Pons (tissue), 1 donor: ENCODE data around the gene CBFA2T3.
"Not testable (repeated sequence)": the region's sequence is repeated elsewhere in the genome, so short reads cannot be mapped to it uniquely, and the experiment has no call there.

ENCODE experiments used
- DNase-seq: peaks from one replicate; pipeline ENCODE4 v3.0.0-alpha.2; 2016; ENCODE audit warnings: low spot score

CBFA2T3 gene

DNA sequence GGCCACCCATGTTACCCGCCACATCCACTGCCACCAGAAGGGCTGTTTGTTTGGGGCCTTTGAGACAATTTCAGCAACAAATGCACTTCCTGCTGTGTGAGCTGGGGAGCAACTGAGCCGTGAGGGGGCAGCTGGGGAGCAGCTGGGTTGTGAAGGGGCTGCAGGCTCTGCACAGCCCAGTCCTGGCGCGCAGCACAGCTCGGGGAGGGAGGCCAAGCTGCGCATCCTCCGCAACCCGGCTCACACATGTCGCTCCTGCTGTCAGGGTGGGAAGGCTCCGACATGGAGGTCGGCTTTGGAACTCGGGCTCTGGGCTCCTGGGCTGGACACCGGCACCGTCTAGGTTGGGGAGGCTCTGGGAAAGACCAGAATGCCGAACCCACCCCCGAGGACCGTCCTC lies 53.6 kb downstream of the CBFA2T3 start:
- no peak for DNase-seq

DNA sequence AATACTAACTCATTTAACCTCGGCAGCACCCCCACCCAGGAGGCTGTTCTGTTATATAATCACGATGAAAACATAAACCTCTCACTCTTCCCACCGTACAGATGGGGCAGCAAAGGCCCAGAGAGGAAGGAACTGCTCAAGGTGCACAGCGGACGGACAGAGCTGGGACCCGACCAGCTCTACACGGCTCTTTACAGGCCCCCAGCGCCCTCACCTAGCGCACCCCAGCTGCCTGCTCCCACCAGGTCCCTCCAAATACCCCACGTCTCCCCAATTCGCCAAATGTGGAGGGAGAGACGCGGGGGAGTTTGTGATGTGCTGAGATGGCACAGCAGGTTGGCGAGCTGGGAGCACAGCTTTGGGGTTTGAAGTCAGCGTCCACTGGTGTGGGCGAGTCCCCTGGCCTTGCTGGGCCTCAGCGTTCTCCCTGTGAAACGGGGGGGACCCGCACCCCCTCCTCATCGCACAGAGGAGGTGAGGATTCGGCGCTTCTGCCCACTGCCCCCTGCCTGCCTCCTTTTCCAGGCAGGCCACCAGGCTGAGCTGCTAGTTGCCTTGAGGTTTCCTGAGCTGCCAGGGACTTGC lies 54.1 kb downstream of the CBFA2T3 start:
- no peak for DNase-seq

DNA sequence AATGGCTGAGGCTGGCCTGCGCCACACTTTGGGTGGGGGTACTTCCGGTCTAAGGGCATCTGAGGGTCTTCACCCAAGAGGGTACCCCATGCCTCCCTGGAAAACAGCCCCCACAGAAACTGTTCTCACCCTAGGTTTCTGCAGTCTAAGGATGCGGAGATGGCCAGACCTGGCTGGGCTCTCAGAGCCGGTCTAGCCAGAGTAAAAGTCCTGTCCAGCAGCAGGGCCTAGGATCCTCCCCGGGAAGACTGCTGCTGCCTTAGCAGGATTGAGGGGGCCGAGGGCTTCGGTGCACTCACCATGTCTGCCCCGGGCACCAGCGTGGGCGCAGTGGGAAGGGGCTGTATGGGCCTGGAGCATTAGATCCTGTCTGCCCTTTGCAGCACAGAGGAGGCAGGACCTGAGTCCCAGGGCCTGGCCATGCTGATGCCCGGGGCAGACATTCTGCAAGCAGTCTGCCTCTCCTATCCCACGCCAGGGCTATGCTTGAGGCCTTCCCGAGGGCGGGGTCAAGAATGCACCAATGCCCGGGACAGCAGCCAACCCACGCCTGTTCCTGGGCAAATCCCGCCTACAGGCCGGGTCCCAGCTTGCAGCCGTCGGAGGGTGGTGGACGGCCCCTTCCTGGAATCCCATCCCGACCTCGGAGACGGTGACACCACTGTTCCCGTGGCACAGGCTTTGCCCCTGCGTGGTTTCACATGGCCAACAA lies 54.7 kb downstream of the CBFA2T3 start:
- no peak for DNase-seq

DNA sequence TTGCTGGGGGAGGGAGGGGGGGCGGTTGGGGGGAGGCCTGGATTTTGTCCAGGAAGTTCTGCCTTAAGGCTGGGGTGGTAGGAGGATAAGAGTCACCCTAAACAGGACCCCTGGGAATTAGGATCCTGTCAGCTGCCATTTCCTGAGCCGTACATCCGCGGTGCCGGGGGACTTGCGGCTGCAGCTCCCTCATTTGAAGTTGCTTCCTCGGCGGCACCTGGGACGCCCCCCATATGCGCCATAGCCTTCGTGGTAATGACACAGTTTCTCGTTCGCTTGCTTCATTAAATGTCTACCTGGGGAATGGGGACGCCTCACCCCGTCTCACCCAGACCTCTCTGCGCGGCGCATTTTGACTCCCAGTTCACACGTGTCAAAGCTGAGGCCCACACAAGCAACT lies 55.4 kb downstream of the CBFA2T3 start:
- DNase-seq = no peak

DNA sequence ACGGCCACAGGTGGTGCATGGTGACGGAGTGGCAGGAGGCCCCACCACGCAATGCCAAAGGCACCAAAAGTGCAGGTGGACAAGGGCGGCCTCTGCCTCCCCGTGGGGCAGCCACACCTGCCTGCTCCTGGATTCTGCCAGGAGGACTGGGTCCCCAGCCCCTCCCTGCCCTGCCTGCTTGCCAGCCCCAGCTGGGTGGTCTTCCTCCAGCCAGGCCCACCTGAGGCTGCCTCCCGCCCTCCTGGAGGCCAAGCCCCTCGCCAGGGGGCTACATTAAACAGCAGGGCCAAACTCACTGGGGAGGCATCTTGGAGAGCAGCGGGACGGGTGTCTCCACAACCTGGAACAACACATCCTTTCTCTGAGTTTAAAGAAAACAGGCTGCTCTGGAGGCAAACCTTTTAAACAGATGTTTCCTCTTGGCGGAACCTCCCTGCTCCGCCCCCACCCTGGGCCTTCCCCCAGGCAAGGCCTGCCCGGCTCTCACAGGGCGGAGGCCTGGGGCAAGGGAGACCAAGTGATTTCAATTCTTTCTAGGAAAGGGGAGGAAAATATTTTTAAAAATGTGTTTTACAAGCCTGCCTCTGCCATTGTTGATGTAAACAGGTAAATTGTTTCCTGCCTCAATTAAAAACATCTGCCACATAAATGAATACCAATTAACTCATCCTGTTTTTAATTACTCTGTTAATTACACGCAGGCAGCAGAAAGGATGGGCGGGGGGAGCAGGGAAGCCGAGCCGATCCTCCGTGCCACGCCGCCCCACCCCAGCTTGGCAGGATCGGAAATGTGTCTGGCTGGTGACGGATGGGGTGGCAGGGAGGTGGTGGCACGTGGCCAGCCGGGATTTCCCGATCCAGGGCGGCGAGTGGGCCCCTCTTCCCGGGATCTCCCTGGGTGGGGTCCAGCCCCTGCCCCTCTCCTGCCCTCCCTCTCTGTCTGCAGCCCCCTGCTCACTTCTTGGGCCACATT lies 56.1 kb downstream of the CBFA2T3 start:
- no peak for DNase-seq

DNA sequence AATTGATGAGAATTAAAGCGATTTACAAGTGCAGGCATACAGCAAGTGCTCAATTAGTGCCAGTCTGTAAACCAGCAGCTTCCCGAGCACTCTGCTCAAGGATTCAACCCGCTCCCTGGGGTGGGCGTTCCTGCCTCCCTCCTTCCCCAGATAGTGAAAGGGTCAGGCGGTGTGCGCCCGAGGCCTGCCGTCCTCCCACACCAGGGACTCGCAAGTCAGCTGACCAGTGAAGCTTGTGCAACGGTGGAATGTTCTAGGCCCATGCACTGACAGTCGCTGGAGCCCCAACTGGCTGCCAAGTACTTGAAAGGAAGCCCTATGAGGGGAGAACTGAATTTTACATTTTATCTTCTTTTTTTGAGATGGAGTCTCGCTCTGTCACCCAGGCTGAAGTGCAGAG lies 57.1 kb downstream of the CBFA2T3 start:
- DNase-seq = no peak

DNA sequence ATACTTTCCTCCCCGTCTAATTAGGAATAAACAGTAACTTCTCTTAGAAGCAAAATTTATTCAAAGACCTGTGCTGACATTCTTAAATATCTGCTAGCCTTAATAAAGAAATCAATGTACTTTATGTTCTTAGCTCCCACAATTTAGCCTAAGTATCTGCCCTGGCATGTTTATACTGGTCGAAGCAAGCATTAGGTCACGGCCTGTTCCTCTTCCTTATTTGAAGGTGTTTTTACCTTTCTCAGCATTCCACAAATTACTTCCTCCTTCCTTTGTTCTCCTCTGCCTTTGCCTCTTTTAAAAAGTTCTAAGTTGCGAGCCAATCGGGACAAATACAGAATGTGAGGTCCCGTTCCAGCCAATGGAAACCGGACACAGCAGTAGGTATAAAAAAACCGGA lies 58.1 kb downstream of the CBFA2T3 start:
- not testable (repeated sequence) for DNase-seq

DNA sequence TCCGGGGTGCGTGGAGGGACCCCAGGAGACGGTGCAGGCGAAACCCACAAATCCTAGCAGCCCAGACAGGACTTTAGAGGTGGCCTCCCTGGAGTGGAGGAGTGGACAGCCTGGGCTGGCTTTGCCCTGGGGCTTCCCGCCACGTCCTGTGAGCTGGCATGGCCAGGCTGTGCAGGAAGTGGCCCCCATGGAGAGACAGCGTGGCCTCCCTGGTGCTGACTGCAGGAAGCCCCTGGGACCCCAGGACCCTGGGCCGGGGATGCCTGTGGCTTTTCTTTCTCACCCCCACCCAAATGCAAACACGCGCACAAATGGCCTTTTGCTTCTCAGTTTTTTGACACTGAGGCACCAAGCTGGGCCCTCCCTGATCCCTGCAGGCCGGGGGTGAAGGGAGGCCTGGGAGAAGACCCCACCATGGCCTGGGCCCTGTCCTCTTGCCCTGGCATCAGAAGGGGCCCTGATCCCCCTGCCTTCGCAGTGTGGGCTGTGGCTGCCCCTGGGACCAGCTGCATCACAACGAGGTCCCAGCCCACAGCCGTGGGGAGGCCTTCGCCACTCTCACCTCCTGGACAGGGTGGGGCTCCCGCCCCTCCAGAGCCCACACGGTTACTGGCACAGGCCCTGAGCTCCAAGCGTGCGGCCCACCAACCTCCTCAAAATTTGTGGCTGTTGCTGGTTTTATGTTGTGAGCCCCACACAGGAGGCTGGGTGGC lies 58.9 kb downstream of the CBFA2T3 start:
- no peak for DNase-seq

DNA sequence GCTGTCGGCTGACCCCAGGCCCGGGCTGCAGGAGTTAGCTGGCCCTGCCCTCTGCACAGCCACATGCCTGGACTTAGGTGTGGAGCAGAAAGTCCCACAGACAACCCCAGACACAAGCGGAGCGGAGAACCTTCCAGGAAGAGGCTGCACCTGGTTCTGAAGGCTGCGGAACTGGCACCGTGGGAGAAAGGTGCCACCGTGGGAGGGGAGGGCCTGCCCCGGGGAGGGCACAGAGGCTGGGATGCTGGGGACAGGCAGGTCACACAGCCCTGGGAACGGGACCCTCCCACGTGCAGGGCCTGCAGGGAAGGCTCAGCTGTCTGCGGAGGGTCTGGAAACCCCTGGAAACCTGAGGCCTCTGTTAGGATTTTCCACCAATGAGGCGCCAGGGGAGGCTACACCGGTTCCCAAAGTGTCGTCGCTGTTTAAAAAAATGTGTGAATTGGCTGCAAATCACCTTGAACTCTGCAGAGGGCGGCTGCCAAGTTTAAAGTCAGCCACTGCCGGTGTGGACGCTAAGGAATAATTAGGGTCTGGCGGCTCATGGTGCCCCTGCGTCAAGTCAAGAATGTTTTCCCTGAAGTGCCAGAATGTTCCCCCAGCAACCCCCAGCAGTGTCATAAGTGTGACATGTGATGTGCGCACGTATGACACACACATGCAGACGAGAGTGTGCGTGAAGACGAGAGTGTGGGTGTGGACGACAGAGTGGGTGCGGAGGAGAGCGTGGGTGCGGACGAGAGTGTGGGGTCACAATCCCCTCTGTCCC lies 59.7 kb downstream of the CBFA2T3 start:
- no peak for DNase-seq

DNA sequence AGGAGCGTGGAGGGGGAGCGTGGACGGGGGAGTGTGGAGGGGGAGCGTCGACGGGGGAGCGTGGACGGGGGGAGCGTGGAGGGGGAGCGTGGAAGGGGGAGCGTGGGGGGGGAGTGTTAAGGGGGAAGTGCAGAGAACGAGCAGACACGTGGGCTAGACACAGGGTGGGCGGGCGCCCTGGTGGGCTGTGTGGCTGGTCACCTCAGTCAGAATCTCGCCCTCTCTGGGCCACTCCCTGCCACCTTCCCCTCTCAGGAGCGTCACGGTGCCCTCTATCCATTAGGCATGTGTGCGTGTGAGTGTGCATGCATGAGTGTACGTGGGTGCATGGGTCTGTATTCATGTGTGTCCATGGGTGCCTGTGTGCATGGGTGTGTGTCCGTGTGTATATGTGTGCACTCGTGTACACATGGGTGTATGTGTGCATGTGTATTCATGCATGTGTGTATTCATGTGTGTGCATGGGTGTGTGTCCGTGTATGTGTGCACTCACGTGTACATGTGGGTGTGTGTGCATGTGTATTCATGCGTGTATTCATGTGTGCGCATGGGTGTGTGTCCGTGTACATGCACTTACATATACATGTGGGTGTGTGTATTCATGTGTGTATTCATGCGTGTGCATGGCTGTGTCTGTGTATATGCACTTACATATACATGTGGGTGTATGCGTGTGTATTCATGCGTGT lies 61.2 kb downstream of the CBFA2T3 start:
- no peak for DNase-seq

DNA sequence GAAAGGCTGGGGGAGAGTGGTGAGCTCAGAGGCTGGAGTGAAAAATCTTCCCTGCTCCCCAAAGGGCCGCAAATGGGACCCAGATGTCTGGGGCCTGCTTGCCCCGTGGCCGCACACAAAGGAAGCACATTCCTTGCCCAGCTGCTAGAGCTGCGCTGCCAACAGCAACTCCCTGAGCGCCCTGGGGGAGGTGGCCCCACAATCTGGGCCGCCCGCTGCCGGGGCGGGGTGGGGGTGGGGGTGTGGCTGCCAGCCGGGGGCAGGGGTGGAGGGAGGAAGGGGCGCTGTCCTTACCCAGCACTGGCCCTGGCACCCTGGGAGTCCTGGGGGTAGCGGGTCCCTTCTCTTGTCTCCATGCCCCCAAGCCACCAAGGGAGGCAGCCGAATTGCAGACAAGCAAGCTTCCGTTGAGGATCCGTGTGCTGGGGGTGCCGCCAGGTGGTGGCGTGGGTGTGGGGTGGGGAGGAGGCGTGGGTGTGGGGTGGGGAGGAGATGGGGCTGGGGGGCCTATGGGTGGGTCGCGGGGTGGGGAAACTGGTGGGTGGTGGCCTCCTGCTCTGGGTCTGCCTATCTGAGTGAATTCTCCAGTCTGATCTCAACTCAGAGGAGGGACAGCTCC lies 62.1 kb downstream of the CBFA2T3 start:
- DNase-seq = no peak

DNA sequence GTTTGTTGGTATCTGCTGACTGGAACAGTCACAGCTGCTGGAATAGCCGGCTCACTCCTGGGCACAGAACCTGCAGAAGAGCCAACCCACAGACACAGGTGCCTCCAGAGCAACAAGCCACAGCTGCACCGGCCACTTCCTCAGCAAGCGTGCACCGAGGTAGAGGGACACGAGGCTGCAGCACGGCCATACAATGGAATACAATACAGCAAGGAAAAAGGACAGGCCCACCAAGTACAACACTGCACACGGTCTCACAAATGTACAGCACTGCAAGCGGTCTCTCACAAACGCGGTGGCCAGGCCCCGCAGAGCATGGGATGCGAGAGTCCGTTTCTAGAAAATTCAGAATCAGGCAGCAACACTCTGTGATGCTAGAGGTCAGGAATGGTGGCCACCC lies 63.1 kb downstream of the CBFA2T3 start:
- DNase-seq = no peak

DNA sequence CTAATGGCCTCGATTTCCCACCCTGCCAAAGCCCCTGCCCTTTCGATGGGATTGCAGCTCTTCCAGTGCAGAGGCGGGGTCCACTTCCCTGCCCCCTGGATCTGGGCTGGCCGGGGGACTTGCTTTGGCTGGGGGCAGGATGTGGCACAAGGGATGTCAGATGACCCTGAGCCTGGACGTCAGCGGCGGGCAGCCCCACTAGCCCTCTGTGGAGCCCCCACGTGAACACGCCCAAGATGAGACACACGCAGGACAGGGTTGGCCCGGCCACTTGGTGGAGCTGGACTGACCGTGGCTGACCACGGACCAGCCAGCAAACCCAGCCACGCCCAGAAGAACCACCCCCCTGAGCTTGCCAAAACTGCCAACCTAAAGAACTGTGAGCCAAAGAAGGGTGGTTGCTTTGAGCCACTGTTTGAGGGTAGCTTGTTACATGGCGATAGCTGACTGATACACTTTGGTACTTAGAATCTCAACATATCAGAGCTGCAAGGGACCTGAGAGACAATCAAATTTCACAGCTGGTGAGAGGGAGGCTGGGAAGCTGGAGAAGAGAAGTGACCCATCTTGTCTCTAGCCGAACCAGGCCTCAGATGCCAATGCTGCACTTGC lies 63.9 kb downstream of the CBFA2T3 start:
- no peak for DNase-seq

DNA sequence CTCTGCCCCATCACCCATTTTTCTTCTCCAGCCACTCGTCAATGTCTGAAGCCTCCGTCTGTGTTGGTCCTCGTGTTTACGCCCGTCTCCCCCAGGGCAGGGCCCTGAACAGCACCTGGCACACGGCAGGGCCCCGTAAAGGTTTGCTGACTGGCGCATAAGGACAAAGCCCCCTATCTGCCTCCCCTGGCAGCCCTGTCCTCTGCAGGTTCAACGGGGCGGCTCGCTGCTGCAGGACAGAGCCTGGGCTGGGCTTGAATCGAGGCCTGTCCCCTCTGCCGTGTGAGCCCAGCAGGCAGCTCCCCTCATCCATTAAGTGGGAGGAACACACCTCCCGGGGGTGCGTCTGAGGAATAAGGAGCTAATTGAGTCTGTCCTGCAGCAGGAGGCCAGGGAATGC lies 64.5 kb downstream of the CBFA2T3 start:
- no peak for DNase-seq

DNA sequence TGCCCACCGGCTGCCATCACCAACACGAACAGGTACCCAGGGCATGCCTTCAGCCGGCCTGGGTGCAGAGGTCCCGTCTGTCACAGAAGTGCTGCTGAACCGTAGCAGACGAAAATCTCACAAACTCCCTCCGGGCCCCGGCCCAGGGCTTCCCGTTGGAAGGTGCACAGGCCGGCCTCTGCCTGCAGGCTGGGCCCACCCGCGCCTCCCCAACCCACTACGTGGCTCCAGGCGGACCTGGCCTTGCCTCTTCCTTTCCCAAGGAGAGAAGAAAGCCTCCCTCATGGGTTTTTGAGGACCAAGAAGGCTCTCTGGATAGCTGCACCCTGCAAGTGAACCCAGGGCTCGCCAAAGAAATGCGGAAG lies 65.1 kb downstream of the CBFA2T3 start:
- DNase-seq = no peak

DNA sequence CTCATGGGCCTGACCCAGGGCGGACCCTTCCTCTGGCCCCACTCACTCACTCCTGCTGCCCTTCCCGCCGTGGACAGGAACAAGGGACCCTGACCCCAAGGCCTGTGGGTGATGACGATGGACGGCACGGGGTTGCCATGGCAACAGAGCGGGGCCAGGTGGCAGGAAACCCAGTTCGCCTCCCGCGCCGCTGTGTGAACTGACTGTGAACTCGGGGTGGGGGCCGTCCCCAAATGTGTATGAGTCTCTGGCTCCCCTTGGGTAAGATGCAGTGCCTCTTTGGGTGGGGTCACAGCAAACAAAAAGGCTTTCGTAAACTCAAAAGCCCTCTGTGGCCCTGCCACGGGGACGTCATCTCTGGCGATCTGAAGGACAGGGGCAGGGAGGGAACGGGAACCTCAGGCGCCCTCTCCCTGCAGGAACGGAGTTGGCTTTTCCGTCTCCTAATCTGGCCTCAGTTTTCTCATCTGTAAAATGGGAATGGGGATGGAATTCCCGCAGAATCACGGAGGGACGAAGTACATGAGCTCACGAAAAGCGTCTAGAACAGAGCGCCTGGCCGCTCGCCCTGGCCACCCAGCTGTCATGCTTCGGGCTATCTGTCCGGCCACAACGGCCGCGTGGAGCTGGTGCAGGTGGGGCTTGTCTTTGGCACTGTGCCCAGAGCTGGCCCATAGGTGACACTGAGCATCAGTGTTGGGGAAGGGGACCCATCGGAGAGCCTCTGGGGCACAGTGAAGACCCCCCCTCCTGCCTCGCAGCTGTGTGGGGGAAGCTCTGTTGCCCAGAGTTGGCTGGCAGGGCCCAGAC lies 65.7 kb downstream of the CBFA2T3 start:
- no peak for DNase-seq

DNA sequence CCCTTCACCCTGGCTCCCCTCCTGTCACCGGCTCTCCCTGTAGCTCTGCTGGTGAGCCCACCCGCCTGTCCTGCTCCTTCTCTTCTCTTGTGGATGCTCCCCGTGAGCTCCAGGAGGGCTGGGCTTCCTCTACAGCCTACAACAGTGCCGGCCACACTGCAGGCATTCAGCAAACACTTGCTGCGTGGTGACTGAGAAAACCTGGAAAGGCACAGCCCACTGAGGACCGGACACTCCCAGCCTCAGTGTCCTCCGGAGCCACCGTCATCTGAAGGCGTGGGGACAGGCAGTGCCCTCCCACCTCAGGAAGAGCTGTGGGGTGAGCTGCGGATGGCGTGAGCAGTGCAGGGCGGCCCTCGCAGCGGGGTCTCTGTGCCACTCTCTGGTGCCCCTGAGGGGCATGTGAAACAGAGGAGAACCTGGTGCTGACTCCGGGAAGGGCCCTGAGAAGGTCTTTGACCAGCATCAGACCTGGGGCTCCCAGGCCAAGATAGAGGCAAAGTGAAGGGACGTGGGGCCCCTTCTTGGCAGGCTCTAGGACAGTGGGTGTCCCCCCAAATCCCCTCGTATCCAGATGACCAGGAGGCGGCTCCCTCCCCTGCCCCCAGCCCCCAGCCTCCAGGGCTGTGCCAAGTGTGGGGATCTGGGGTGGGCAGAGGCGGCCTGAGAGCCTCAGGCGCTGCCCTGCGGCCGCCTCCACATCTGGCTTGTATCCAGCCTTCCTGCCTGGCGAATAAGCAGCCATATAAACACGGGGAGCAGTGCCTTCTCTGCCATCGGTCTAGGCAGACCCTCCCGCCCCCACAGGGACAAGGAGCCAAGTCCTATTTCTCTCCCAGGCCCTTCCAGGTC lies 66.5 kb downstream of the CBFA2T3 start:
- no peak for DNase-seq
